Measurements from ENCODE around the gene SMO.
"Not testable (repeated sequence)": the region's sequence is repeated elsewhere in the genome, so short reads cannot be mapped to it uniquely, and the experiment has no call there.

SMO gene

GRCh38 chr7:129209067-129209926 is 20.9 kb downstream of the SMO start:
- DNase-seq (ENCODE audit: low spot score) = no peak

- DNase-seq (ENCODE audit: low spot score) = peak; percentile 51
Observed at GRCh38 chr7:129210256-129210988, 22.0 kb downstream of the SMO start.

GRCh38 chr7:129210989-129211312 is 22.5 kb downstream of the SMO start:
- no peak for DNase-seq (ENCODE audit: low spot score)

DNA sequence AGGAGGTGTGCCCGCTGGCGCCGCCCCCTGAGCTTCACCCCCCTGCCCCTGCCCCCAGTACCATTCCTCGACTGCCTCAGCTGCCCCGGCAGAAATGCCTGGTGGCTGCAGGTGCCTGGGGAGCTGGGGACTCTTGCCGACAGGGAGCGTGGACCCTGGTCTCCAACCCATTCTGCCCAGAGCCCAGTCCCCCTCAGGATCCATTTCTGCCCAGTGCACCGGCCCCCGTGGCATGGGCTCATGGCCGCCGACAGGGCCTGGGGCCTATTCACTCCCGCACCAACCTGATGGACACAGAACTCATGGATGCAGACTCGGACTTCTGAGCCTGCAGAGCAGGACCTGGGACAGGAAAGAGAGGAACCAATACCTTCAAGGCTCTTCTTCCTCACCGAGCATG is 23.7 kb downstream of the SMO start:
- no peak for DNase-seq (ENCODE audit: low spot score)

DNA sequence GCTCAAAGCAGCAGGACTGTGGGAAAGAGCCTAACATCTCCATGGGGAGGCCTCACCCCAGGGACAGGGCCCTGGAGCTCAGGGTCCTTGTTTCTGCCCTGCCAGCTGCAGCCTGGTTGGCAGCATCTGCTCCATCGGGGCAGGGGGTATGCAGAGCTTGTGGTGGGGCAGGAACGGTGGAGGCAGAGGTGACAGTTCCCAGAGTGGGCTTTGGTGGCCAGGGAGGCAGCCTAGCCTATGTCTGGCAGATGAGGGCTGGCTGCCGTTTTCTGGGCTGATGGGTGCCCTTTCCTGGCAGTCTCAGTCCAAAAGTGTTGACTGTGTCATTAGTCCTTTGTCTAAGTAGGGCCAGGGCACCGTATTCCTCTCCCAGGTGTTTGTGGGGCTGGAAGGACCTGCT is 24.2 kb downstream of the SMO start:
- no peak for DNase-seq (ENCODE audit: low spot score)

DNA sequence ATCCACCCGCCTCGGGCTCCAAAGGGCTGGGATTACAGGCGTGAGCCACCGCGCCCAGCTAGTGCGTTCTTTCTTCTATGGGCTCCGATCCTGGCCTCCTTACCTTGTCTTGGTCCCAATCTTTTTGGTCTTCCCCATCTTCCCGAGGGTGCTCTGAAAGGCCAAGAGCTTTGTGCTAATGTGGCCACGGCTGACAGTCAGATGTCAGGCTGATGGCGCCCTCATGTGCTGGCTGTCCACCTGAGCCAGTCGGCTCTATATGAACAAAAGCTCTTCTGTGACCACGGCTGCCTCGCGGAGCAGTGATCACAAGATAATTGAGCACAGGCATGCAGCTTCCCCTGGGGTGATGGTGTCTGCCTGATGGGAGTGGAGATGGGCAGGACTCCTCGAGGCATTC is 25.4 kb downstream of the SMO start:
- DNase-seq (ENCODE audit: low spot score) = peak; percentile 57

DNA sequence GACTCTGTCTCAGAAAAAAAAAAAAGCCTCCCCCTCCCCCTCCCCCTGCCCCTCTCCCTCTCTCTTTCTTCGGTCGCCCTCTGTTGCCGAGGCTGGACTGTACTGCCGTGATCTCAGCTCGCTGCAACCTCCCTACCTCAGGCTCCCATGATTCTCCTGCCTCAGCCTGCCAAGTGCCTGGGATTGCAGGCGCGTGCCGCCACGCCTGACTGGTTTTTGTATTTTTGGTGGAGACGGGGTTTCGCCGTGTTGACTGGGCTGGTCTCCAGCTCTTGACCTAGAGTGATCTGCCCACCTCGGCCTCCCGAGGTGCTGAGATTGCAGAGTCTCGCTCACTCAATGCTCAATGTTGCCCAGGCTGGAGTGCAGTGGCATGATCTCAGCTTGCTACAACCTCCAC is 27.3 kb downstream of the SMO start:
- not testable (repeated sequence) for DNase-seq (ENCODE audit: low spot score)

GRCh38 chr7:129216101-129216715 is 27.8 kb downstream of the SMO start:
- DNase-seq (ENCODE audit: low spot score) = not testable (repeated sequence)

DNA sequence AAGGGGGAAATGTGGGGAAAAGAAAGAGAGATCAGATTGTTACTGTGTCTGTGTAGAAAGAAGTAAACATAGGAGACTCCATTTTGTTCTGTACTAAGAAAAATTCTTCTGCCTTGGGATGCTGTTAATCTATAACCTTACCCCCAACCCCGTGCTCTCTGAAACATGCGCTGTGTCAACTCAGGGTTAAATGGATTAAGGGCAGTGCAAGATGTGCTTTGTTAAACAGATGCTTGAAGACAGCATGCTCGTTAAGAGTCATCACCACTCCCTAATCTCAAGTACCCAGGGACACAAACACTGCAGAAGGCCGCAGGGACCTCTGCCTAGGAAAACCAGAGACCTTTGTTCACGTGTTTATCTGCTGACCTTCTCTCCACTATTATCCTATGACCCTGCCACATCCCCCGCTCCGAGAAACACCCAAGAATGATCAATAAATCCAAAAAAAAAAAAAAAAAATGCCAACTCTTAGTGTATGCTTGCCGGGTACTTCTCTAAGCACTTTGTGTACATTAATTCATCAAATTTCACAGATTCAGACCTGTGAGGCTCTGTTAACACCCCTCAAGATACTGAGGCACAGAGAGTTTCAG is 28.5 kb downstream of the SMO start:
- DNase-seq (ENCODE audit: low spot score) = not testable (repeated sequence)

- peak; percentile 91 for DNase-seq (ENCODE audit: low spot score)
Observed at GRCh38 chr7:129218514-129219062, 30.2 kb downstream of the SMO start.

GRCh38 chr7:129219166-129219565 is 30.7 kb downstream of the SMO start:
- DNase-seq (ENCODE audit: low spot score) = not testable (repeated sequence)

DNA sequence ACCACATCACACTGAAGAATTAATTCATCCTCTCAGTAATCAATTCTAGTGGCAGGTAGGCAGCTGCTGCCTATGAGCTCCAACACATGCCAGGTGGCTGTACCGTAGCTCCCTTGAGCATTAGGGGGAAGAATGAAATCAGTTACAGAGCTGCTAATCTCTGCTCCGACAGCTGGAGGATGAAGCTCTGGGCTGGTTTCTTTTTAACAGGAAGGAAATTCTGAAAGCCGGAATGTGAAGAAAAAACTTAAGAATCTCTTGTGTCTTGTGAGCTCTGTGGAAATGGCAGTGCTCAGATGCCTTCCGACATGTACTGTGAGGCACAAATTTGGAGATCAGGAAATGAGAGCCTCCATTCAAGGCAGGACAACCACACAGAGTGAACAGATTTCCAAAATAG is 33.6 kb downstream of the SMO start:
- no peak for DNase-seq (ENCODE audit: low spot score)

- DNase-seq (ENCODE audit: low spot score) = peak; percentile 98
Observed at GRCh38 chr7:129224251-129225205, 36.1 kb downstream of the SMO start, which contains the start of gene AHCYL2. TSS of gene AHCYL2 (plus strand) at chr7:129225030.

GRCh38 chr7:129225206-129225930 is 36.9 kb downstream of the SMO start:
- no peak for DNase-seq (ENCODE audit: low spot score)

DNA sequence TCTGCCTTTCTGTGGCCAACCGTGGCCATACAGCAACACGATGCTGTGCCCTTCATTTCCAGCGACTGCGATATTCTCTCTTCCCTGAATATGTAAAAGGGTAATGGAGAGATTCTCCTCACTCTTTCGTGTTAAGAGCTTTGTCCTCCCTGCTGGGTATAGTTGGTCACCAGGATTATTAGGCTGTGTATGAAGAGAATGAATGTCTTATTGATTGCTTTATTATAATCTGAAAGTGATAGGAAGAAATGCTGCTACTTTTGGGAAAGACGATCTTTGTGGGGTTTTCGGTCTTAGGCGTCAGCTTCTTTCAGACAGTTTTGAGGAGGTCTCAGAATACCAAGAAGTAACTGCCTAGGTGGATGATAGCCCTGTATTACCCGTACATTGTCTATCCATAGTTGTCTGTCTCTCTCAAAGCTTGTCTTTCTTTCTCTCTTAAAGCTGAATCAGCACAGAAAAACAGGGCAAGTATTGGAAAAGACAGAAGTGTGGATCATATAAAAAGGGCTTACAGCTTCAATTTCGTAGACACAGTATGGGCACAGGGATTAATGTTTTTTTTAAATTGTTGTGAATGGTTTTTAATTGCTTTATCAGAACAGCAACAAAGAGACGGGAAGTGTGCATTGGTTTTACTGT is 37.6 kb downstream of the SMO start:
- DNase-seq (ENCODE audit: low spot score) = peak; percentile 42

- no peak for DNase-seq (ENCODE audit: low spot score)
Observed at GRCh38 chr7:129227646-129228578, 39.5 kb downstream of the SMO start.

DNA sequence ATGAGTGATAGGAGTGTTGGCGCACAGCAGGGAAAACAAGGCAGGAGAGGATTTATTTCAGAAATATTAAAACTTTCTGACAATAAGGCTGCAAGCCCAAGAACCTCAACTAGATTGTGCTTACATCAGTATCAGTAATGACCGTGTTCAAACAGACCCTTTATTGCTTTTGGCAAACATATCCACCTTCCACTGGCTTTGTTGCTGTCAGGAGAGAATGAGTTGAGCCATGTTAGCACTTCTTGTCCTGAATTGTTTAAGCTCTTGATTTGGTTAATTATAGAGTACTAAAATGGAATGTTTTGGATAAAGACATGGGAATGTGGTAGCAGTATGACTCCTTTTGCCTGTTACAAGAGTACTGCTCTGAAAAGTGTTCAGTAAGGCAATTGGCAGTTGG is 40.2 kb downstream of the SMO start:
- no peak for DNase-seq (ENCODE audit: low spot score)

GRCh38 chr7:129231666-129232065 is 43.2 kb downstream of the SMO start:
- no peak for DNase-seq (ENCODE audit: low spot score)

DNA sequence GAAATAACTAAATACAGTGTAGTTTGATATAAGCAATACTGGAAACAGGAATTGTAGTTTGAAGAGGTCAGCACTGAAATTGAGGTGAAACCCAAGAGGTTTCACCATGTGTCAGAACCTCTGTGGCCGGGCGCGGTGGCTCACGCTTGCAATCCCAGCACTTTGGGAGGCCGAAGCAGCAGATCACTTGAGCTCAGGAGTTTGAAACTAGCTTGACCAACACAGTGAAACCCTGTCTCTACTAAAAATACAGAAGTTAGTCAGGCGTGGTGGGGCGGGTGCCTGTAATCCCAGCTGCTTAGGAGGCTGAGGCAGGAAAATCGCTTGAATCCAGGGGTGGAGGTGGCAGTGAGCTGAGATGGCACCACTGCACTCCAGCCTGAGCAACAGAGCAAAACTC is 50.1 kb downstream of the SMO start:
- DNase-seq (ENCODE audit: low spot score) = no peak
